ACC112 (cell line): ENCODE results near the gene NRL.
A peak's percentile ranks its signal among the peaks of the same experiment; 100 is the strongest.

Source experiments
- H2AFZ ChIP-seq: fragments of 200-600 bp; sonication (generic); one replicate; pipeline ENCODE4 v1.6.0; 2017; ENCODE audit warnings: antibody characterized with exemption, low read length; ENCODE audit not compliant: unreplicated experiment
- H3K27ac ChIP-seq: fragments of 200-600 bp; sonication (generic); 2 replicates; pipeline ENCODE4 v1.5.1; 2014; ENCODE audit warnings: low read depth, mild to moderate bottlenecking, antibody characterized with exemption, low read length, moderate library complexity
- H3K27me3 ChIP-seq: fragments of 200-600 bp; sonication (generic); 2 replicates; pipeline ENCODE4 v1.6.1; 2014; ENCODE audit warnings: mild to moderate bottlenecking, antibody characterized with exemption, low read length, moderate library complexity, mixed read lengths; ENCODE audit not compliant: insufficient read depth
- H3K36me3 ChIP-seq: fragments of 200-600 bp; sonication (generic); 2 replicates; pipeline ENCODE4 v1.6.1; 2016; ENCODE audit warnings: mild to moderate bottlenecking, antibody characterized with exemption, low read length, moderate library complexity, mixed read lengths; ENCODE audit not compliant: insufficient read depth
- H3K4me1 ChIP-seq: fragments of 200-600 bp; sonication (generic); one replicate; pipeline ENCODE4 v1.6.1; 2016; ENCODE audit warnings: low read length, mixed read lengths; ENCODE audit not compliant: insufficient read depth, unreplicated experiment, control insufficient read depth
- H3K4me3 ChIP-seq: fragments of 200-600 bp; sonication (generic); 2 replicates; pipeline ENCODE4 v1.5.1; 2014; ENCODE audit warnings: mild to moderate bottlenecking, low read depth, low read length
- H3K79me2 ChIP-seq: fragments of 200-600 bp; sonication (generic); one replicate; pipeline ENCODE4 v1.6.0; 2016; ENCODE audit warnings: low read length; ENCODE audit not compliant: control insufficient read depth, unreplicated experiment, insufficient read depth

The NRL gene

DNA sequence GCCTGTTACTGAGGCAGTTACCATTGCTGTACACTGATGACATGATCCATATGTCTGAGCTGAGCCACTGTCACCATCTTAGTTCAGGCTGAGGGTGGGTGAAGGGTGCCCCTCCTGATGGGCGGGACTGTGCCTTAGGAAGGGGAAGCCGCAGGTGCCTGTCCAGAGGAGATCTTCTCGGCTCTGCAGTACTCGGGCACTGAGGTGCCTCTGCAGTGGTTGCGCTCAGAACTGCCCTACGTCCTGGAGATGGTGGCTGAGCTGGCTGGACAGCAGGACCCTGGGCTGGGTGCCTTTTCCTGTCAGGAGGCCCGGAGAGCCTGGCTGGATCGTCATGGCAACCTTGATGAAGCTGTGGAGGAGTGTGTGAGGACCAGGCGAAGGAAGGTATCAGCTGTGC, 36.2 kb upstream of the NRL start:
- Histone ChIP-seq H3K27ac (no peak overlapping the region), H3K27me3 (no peaks in the 10 kb centered on the region), H3K4me1 (peaks cover 7% of the 10 kb centered on the region), H2AFZ (no peak overlapping the region), H3K79me2 (peaks cover 32% of the 10 kb centered on the region), H3K4me3 (no peak overlapping the region), H3K36me3 (peaks cover 27% of the 10 kb centered on the region)

- peaks cover 7% of the 10 kb centered on the region for H3K4me1 ChIP-seq
- no peak overlapping the region for H3K4me3 ChIP-seq
- peaks cover 36% of the 10 kb centered on the region for H3K79me2 ChIP-seq
- peaks cover 23% of the 10 kb centered on the region for H3K36me3 ChIP-seq
- H2AFZ ChIP-seq = no peak overlapping the region
- H3K27me3 ChIP-seq = no peaks in the 10 kb centered on the region
- no peak overlapping the region for H3K27ac ChIP-seq
Observed at GRCh38 chr14:24150567-24150966, 35.8 kb upstream of the NRL start.

DNA sequence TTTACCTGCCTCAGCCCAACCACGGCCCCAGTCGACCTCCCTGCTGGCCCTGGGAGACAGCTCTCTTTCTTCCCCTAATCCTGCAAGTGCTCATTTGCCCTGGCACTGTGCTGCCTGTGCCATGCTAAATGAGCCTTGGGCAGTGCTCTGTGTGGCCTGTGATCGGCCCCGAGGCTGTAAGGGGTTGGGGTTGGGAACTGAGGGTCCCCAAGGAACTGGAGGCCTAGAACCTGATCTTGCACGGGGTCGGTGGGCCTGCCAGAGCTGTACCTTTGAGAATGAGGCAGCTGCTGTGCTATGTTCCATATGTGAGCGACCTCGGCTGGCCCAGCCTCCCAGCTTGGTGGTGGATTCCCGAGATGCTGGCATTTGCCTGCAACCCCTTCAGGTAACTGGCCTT, 35.3 kb upstream of the NRL start:
- peaks cover 19% of the 10 kb centered on the region for H3K36me3 ChIP-seq
- H3K79me2 ChIP-seq = peaks cover 41% of the 10 kb centered on the region

DNA sequence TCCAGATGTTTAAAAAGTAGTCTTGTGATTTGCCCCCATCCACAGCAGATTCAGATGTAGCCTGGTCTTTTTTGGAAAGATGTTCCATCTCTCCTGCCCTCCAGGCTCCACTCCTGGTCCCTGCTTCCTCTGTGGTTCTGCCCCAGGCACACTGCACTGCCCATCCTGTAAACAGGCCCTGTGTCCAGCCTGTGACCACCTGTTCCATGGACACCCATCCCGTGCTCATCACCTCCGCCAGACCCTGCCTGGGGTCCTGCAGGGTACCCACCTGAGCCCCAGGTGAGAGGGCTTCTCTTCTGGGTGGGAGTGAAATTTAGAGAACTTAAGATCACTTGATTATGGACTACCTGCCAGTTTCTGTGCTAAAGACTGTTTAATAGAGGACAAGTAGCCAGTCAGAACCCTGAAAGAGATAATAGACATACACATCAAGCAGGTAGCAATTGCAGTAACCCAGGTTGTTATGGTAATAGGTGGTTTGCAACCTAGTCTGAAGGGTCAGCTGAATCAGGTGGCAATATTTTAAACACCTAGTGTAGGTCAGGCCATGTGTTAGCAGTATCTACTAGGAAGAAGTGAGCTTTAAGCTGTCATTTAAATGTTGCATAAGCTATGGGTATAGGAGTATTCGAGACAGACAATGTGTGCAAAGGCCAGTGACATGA, 34.7 kb upstream of the NRL start:
- Histone ChIP-seq H3K27me3 (no peaks in the 10 kb centered on the region), H3K4me3 (no peak overlapping the region; the same call in 1 of the 2 replicates), H3K4me1 (peaks cover 18% of the 10 kb centered on the region), H2AFZ (no peak overlapping the region), H3K79me2 (peaks cover 47% of the 10 kb centered on the region), H3K36me3 (peaks cover 24% of the 10 kb centered on the region), H3K27ac (no peak overlapping the region)

More for the DNA sequence above, 35.3 kb upstream of the NRL start:
- Histone ChIP-seq H2AFZ (no peak overlapping the region), H3K27ac (no peak overlapping the region), H3K27me3 (no peaks in the 10 kb centered on the region), H3K4me3 (no peak overlapping the region), H3K4me1 (peaks cover 12% of the 10 kb centered on the region)

DNA sequence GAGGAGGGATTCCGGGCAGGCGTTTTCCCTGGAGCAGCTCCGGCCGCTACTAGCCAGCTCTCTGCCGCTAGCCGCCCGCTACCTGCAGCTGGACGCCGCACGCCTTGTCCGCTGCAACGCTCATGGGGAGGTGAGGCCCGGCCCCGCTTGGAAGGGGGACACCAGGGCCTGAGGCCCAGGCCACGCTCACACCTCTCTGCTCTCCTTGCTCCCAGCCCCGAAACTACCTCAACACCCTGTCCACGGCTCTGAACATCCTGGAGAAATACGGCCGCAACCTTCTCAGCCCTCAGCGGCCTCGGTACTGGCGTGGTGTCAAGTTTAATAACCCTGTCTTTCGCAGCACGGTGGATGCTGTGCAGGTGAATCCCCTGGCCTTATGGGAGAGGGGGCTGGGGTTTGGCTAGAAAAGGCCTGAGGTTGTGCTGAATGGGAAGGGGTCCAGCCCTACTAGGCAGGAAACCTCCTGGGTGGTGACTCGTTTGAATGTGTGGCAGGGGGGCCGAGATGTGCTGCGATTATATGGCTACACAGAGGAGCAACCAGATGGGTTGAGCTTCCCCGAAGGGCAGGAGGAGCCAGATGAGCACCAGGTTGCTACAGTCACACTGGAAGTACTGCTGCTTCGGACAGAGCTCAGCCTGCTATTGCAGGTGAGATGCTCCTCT, 33.1 kb upstream of the NRL start:
- peaks cover 34% of the 10 kb centered on the region for H3K4me1 ChIP-seq
- H3K27ac ChIP-seq = 0 out of 2 replicates have a peak overlapping the region, but pooled peaks have one; percentile 6
- H3K79me2 ChIP-seq = peaks cover 54% of the 10 kb centered on the region
- H3K27me3 ChIP-seq = no peaks in the 10 kb centered on the region
- H3K4me3 ChIP-seq = peak overlapping the region; percentile 92
- H2AFZ ChIP-seq = no peak overlapping the region
- H3K36me3 ChIP-seq = peaks cover 35% of the 10 kb centered on the region

GRCh38 chr14:24146978-24147760, 32.4 kb upstream of the NRL start, which contains the start of gene RNF31:
TSS of gene RNF31 (plus strand) at chr14:24147498. CDS start at chr14:24147699, 201 bp downstream.
- peaks cover 39% of the 10 kb centered on the region for H3K36me3 ChIP-seq
- H3K79me2 ChIP-seq = peaks cover 54% of the 10 kb centered on the region
- H3K27ac ChIP-seq = peak within 1 kb of the TSS; percentile 86
- peak within 1 kb of the TSS; percentile 92 for H3K4me3 ChIP-seq
- H2AFZ ChIP-seq = peak within 1 kb of the TSS; percentile 72
- peaks cover 37% of the 10 kb centered on the region for H3K4me1 ChIP-seq
- H3K27me3 ChIP-seq = no peaks in the 10 kb centered on the region

DNA sequence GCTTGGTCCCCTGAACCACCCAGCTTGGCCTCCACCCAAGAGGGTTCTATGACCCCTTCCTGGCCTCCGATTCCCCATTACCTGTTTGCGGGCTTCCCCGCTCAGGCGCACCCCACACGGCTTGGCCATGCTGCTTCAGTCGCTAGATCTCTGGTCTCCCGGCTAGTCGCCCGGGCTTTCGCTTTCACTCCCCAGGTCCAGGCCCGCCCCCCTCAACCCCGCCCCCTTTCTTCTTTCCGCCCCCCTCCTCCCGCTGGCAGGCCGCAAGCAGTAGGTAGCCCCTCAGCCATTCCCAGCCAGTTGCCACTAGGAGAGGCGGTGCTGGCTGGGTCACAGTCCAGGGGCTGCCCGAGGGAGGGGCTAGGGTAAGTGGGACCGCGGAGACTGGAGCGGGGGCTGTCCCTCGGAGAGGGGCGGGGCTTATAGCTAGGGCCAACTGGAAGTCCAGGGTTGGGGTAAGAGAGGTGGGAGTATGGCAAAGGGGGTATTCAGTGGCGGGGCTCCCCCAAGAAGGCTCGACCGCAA, 31.8 kb upstream of the NRL start, which contains the start of gene PSME2:
TSS of gene PSME2 (minus strand) at position 158 of the 525 bp plus-strand sequence. CDS start at position 129, 29 bp downstream.
- Histone ChIP-seq H3K27ac (peak within 1 kb of the TSS; percentile 86), H3K36me3 (peaks cover 33% of the 10 kb centered on the region), H2AFZ (peak within 1 kb of the TSS; percentile 72), H3K27me3 (no peaks in the 10 kb centered on the region), H3K4me3 (peak within 1 kb of the TSS; percentile 92), H3K79me2 (peaks cover 54% of the 10 kb centered on the region), H3K4me1 (peaks cover 37% of the 10 kb centered on the region)

- H3K27ac ChIP-seq = peak overlapping the region; percentile 86
- peaks cover 37% of the 10 kb centered on the region for H3K4me1 ChIP-seq
- peaks cover 26% of the 10 kb centered on the region for H3K36me3 ChIP-seq
- H2AFZ ChIP-seq = peak overlapping the region; percentile 48
- peak overlapping the region; percentile 92 for H3K4me3 ChIP-seq
- peaks cover 57% of the 10 kb centered on the region for H3K79me2 ChIP-seq
- H3K27me3 ChIP-seq = no peaks in the 10 kb centered on the region
Observed at GRCh38 chr14:24145690-24146452, 31.1 kb upstream of the NRL start.

DNA sequence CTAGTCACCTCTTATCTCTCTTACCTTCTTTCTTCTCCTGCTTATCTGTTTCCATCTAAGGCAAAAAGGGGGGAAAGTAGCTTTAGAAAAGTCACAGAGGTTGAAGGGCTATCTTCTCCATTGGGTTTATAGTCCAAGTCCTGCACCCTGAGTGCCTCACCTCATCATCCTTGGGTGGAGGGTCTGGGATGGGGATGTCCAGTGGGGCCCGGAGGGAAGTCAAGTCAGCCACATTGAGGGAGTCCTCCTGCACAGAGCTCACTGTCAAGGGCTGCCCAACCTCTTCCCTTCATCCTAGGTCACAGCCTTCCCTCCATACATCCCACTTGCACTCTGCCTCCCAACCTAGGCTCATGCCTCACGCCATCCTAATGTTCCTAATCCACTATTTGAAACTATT, 30.5 kb upstream of the NRL start:
- no peak overlapping the region for H2AFZ ChIP-seq
- H3K27me3 ChIP-seq = no peaks in the 10 kb centered on the region
- peaks cover 26% of the 10 kb centered on the region for H3K36me3 ChIP-seq
- H3K4me3 ChIP-seq = peak overlapping the region; percentile 92
- H3K79me2 ChIP-seq = peaks cover 61% of the 10 kb centered on the region
- peaks cover 37% of the 10 kb centered on the region for H3K4me1 ChIP-seq
- H3K27ac ChIP-seq = peak overlapping the region; percentile 86

- H3K79me2 ChIP-seq = peaks cover 59% of the 10 kb centered on the region
- peak overlapping the region; percentile 92 for H3K4me3 ChIP-seq
- no peaks in the 10 kb centered on the region for H3K27me3 ChIP-seq
- peaks cover 23% of the 10 kb centered on the region for H3K36me3 ChIP-seq
- H2AFZ ChIP-seq = no peak overlapping the region
- peak overlapping the region; percentile 68; the same call in 1 of the 2 replicates for H3K27ac ChIP-seq
- H3K4me1 ChIP-seq = peaks cover 41% of the 10 kb centered on the region
Observed at GRCh38 chr14:24144451-24144850, 29.7 kb upstream of the NRL start.
